Skin of body (tissue), 2 donors: ENCODE data around the gene BCAR3. TPM values are rescaled to one million over a fixed set of nuclear protein-coding genes. Genes with fewer than 3 reads are reported as not detected.
"Not testable (repeated sequence)": the region's sequence is repeated elsewhere in the genome, so short reads cannot be mapped to it uniquely, and the experiment has no call there.

Source experiments
- DNase-seq: peaks from one replicate; lab custom pipeline; 2025; lab: John Stamatoyannopoulos, UW
- total RNA-seq: library from RNA; depleted of rRNA; stranded (reverse); fragments of >200 nt; gene quantifications from one replicate; pipeline ENCODE4 v1.2.3, GENCODE V29; 2014

The BCAR3 gene
- total RNA-seq, 1 donor from 2014 or later: 14.2 TPM

GRCh38 chr1:93597709-93598108 is 83.9 kb downstream of the BCAR3 start:
- peak; percentile 31 for DNase-seq

- no peak for DNase-seq
Measured at GRCh38 chr1:93596329-93597089, 85.1 kb downstream of the BCAR3 start.

GRCh38 chr1:93595743-93596142 is 85.9 kb downstream of the BCAR3 start:
- no peak for DNase-seq

- peak; percentile 77 for DNase-seq
Measured at GRCh38 chr1:93595266-93595665, 86.4 kb downstream of the BCAR3 start.

GRCh38 chr1:93594603-93594880 is 87.1 kb downstream of the BCAR3 start:
- DNase-seq: no peak

DNA sequence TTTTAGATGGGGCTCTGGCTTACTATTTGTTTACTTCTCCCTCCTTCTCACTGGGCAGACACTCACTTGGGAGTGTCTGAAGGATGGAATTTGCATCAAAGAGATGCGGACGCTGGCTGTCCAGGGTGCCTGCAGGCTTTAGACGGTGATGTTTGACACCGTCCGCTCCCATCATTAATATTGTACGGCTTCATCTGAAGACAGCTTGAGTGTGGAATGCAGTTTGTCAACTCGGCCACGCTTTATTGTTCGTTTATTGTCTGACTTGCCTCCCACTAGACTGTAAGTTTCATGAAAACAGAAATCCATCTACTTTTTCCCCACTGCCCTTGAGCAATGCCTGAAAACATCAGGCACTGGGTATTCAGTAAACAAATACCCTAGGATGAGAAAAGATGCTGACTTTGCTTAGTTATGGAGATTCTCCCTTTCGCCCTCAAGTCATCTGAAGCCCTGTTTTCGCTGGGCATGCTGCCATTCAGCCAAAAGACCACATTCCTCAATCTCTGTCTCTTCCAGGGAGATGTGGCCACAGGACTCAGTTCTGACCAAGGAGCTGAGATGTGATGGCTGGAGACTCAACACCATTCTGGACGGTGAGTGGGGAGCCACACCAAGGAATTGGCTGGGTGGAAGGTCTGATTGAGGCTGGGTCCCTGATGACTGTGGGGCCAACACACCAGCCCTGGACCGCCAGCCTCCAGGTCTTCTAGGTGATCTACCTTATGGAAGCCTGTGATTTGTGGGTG is 87.6 kb downstream of the BCAR3 start:
- DNase-seq: no peak

DNA sequence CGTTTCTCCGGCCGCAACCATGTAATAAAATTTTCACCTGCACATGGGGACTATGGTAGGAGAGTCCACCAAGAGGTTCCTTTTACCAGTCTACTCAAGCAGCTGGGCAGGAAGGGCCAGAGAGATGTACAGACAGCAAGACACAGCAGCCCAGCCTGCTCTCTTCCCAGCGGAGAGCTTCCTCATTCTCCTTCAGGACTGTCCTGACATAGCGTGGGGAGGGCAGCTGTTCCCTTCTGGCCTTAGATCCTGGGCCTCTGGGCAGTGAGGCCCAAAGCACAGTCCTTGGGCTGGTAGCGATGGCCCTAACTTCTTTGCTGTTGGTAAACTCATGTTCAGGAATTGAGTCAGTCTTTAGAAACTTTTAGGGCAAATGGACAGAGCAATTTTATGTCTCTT is 89.1 kb downstream of the BCAR3 start:
- no peak for DNase-seq

DNA sequence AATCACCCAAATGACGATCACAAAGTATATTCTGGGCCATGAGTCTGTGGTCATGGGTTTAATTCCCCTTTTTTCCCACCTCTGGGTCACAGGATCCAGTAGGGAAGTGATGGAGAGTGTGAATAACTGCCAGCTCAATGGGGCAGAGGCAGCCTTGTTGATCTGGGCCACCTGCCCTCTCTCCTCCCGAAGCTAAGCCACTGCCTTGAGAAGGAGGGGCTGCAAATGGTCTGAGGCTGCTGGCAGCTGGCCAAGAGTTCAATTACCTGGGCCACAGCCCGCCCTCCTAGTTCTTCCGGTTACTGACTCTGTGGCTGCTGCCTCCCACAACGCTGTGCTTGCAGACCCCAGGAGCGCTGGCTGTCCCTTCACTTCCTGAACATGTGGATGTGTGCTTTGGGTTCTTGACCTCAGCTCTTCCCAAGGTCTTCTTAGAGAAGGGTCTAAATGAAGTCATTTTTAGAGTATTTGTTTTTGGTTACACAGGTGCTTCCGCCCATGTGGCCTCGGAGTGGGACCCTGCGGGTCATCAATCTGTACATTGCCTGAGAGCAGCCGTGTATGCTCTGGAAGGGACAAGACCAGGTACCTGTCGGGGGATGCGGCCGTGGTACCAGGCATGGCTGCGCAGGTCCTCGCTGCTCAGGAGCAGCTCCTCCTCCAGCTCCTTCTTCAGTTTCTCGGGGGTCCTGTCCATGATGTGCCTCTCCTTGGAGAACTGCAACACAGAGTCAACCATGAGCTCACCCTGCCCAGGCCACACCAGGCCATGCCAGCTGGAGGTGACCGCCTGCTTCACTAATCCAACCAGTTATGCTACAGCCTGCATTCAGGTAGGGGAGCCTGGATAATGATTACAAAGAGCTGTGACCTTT is 89.7 kb downstream of the BCAR3 start:
- DNase-seq: no peak

GRCh38 chr1:93591291-93591675 is 90.4 kb downstream of the BCAR3 start:
- not testable (repeated sequence) for DNase-seq

GRCh38 chr1:93588955-93589354 is 92.7 kb downstream of the BCAR3 start:
- no peak for DNase-seq

DNA sequence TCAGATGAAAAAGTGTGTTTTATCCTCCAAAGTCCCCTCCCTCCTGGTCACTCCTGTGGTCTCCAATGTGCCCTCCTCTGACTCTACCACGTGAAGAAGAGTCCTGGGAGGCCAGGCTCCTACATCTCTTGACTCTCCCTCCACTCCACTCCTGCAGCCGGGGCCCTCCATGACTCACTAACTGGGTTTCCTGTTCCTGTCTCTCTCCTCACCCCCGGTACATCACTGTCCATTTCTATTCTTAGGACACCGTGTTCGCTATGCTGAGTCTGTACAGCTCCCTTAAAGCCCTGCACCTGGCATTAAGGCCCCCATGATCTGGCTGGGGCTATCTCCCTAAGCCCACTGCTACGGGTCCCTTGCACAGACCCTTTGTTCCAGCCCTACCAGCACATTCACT is 93.4 kb downstream of the BCAR3 start:
- no peak for DNase-seq

- DNase-seq: no peak
Measured at GRCh38 chr1:93587354-93587753, 94.3 kb downstream of the BCAR3 start.

- peak; percentile 12 for DNase-seq
Measured at GRCh38 chr1:93585059-93585966, 96.3 kb downstream of the BCAR3 start.

DNA sequence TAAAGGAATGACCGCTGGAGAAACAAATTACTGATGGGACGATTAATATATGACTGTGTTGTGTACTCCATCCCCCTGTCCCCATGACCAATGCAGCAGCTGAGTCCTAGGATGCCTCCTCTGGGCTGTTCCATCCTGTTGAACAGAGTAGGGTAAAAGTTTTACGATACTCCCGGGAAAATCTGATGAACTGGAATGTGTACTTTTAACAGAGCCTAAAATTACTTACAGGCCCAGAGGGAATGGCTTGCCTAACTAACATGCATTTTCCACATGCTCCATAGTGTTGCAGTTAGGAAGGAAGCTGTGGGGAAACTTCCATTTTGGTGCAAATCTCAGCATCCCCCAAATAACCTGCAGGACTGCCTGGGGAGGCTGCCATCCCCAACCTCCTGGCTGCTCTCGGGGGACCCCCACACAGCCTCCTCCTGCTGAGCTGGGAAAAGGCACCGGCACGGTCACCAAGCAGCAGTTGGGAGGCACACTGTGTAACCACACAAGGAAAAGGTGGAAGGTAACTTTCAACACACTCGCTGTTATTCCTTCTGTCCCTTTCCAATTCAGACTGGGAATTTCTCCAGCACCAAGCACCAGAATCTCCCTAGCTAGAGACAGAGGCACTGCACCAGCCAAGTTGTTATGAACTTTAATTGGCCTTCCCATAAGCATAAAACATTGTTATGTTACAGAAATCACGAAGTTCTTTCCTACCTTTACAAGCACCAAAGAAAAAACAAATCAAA is 97.2 kb downstream of the BCAR3 start:
- peak; percentile 90 for DNase-seq

DNA sequence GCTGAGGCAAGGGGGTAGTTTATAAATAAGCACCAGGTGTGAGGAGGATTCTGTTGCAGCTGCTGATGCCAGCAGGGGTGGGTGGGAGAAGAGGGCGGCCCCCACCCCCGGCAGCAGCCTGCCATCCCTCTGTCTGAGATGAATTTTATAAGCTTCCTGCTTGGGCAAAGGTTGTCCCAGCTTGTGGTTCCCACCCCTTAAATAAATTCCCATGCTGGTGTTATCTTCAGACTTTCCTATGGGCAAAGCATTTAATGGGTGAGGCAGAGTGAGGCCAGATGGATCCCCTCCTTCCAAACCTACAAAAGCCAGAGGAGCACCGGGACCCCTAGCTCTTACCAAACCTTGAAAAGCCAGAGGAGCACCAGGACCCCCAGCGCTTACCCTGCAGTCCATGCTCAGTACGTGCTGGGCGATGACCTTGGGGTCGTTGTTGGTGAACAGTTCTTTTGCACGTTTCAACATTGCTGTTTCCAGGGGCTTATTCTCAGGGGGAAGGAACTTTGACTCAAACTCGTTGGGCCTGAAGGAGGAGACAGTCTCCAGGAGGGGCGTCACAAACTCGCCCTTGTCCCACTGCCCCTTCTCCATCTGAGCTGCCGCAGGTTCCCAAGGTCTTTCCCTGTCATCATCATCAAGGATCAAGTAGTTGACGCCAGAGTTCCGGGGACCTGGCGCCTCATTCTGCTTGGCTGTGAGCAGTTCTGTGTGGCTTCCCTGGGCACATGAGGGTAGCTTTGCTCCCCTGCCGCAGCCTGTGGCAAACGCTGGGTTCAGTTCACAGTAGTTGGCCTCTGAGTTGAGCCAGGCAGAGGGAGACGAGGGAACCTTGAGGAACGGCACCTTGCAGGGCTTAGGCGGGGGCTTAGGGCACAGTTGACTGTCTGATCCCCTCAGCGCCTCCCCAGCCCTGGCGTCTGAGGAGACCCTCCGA is 99.5 kb downstream of the BCAR3 start:
- DNase-seq: no peak

DNA sequence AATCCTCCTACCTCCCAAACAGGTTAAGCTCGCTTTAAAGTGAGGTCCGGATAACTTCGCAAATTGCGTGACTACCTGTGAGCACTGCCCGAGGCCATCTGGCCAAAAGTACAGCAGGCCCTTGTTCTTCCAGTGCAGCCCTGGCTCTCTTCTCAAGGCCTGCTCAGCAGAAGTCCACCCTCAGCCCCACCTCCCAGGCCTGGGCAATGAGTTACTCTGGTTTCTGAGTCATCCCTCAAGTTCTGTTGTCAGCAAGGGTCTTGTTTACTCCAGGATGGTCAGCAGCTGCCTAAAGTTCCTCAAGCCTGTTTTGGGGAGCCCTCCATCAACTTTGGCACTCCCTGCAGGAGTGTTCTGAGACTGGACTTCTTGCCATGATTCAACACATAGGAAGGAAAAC is 101.7 kb downstream of the BCAR3 start:
- no peak for DNase-seq

- DNase-seq: no peak
Measured at GRCh38 chr1:93578911-93579825, 102.5 kb downstream of the BCAR3 start.

DNA sequence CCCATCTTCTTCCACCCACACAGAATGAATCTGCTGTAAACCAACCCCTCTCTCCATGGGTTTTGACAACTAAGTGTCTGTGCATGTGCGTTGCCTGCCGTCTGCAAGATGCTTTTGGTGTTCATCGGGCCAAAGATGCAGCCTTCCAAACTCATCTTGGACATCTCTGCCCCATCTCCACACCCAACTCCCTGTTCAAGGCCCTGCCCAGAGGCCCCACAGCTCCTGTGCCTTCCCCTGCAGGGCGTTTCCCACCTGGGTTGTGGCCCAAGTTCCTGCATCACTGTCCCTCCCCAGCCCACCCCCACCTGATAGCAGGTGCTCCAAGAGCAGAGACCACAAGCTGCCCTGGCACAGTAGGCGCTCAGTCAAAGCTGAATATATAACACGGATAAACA is 103.2 kb downstream of the BCAR3 start:
- DNase-seq: no peak
